ENCODE results near the gene CIB1.

GRCh38 chr15:90213818-90214204 lies 19.9 kb downstream of the CIB1 start:
- no peak for TF ChIP-seq CTCF (conservative IDR thresholded peaks at IDR 0.05; ENCODE audit: low read depth, low read length)
- no peak for TF ChIP-seq EZH2 (IDR thresholded peaks at IDR 0.05; ENCODE audit: borderline replicate concordance, low read depth, low read length, poor library complexity, severe bottlenecking)

Measured in A673 (cell line).